IMR-90 (cell line): ENCODE results near the gene NTSR1. TPM values are rescaled to one million over a fixed set of nuclear protein-coding genes. Genes with fewer than 3 reads are reported as not detected.

Experiments
- ATAC-seq: fragments of 200-7000 bp; cut with Tn5 transposase; 2 replicates; pipeline ENCODE4 v1.9.1; 2020; ENCODE audit warnings: low read depth, mild to moderate bottlenecking, moderate library complexity
- BruUV-seq: library from RNA; stranded (reverse); fragments of 400-500 nt; replicated peaks from 2 replicates; lab custom pipeline; 2021; lab: Mats Ljungman, UMichigan
- CTCF ChIA-PET: fragments of 300-600 bp; formaldehyde crosslinking; extraction: SDS; loops from one replicate; lab custom pipeline; 2021; ENCODE audit warnings: antibody characterized with exemption; lab: Yijun Ruan, JAX
- POLR2A ChIA-PET: fragments of 300-600 bp; sonication (Branson Sonifier 250); formaldehyde crosslinking; loops from one replicate; lab custom pipeline; 2022; ENCODE audit warnings: antibody characterized with exemption; ENCODE audit not compliant: unreplicated experiment; lab: Charles Lee
- DNase-seq: peaks from one replicate; pipeline ENCODE4 v3.0.0; 2013
- H2AFZ ChIP-seq: replicated peaks from 2 replicates; pipeline ENCODE3; 2013; ENCODE audit warnings: low read length, mild to moderate bottlenecking; ENCODE audit not compliant: poor library complexity
- H2AK5ac ChIP-seq: 2 replicates; pipeline ENCODE4 v1.6.1; 2013; ENCODE audit warnings: low read depth, low read length, inconsistent platforms
- H2AK9ac ChIP-seq: replicated peaks from 2 replicates; pipeline ENCODE3; 2013; ENCODE audit warnings: mild to moderate bottlenecking, low read depth, low read length, moderate library complexity; ENCODE audit not compliant: poor library complexity
- H2BK120ac ChIP-seq: 2 replicates; pipeline ENCODE4 v1.6.1; 2013; ENCODE audit warnings: low read depth, low read length, inconsistent platforms
- H2BK15ac ChIP-seq: 3 replicates; pipeline ENCODE4 v1.6.1; 2013; ENCODE audit warnings: low read depth, low read length, inconsistent platforms
- H2BK20ac ChIP-seq: 2 replicates; pipeline ENCODE4 v1.6.1; 2013; ENCODE audit warnings: low read depth, mild to moderate bottlenecking, inconsistent platforms, low read length, moderate library complexity
- H2BK5ac ChIP-seq: 2 replicates; pipeline ENCODE4 v1.6.1; 2013; ENCODE audit warnings: mild to moderate bottlenecking, low read depth, low read length, inconsistent platforms; ENCODE audit not compliant: poor library complexity, severe bottlenecking
- H3K14ac ChIP-seq: replicated peaks from 2 replicates; pipeline ENCODE4 v1.6.1; 2013; ENCODE audit warnings: low read depth, low read length, inconsistent platforms
- H3K18ac ChIP-seq: 2 replicates; pipeline ENCODE4 v1.6.1; 2013; ENCODE audit warnings: low read depth, low read length, control low read depth
- H3K23ac ChIP-seq: 2 replicates; pipeline ENCODE4 v1.6.1; 2013; ENCODE audit warnings: low read depth, low read length, inconsistent platforms
- H3K27ac ChIP-seq: 2 replicates; pipeline ENCODE4 v1.5.1; 2013; ENCODE audit warnings: mild to moderate bottlenecking, control low read depth, low read length; ENCODE audit not compliant: insufficient read depth
- H3K27me3 ChIP-seq: 2 replicates; pipeline ENCODE4 v1.6.1; 2013; ENCODE audit warnings: low read length; ENCODE audit not compliant: control insufficient read depth, insufficient read depth
- H3K36me3 ChIP-seq: 2 replicates; pipeline ENCODE4 v1.6.1; 2013; ENCODE audit warnings: low read length, mixed read lengths; ENCODE audit not compliant: control insufficient read depth, insufficient read depth
- H3K4ac ChIP-seq: 2 replicates; pipeline ENCODE4 v1.6.1; 2013; ENCODE audit warnings: low read depth, low read length, inconsistent platforms
- H3K4me1 ChIP-seq: 2 replicates; pipeline ENCODE4 v1.6.1; 2013; ENCODE audit warnings: low read length, mixed read lengths; ENCODE audit not compliant: control insufficient read depth, insufficient read depth
- H3K4me2 ChIP-seq: 2 replicates; pipeline ENCODE4 v1.6.1; 2013; ENCODE audit warnings: low read depth, mild to moderate bottlenecking, control low read depth, low read length, moderate library complexity
- H3K4me3 ChIP-seq: 2 replicates; pipeline ENCODE4 v1.5.1; 2013; ENCODE audit warnings: low read depth, mild to moderate bottlenecking, control low read depth, low read length, moderate library complexity; ENCODE audit not compliant: insufficient read depth
- H3K56ac ChIP-seq: 2 replicates; pipeline ENCODE4 v1.6.1; 2013; ENCODE audit warnings: low read length, inconsistent platforms; ENCODE audit not compliant: insufficient read depth; ENCODE audit errors: extremely low read depth
- H3K79me1 ChIP-seq, 2 experiments: 2 replicates each; pipeline ENCODE4 v1.6.1; 2013; ENCODE audit warnings: low read length in 2 of 2, inconsistent platforms in 1 of 2, low read depth in 1 of 2
- H3K9ac ChIP-seq: 2 replicates; pipeline ENCODE4 v1.6.1; 2013; ENCODE audit warnings: low read depth, low read length, control low read depth
- H3K9me1 ChIP-seq: 2 replicates; pipeline ENCODE4 v1.6.1; 2013; ENCODE audit warnings: low read length, inconsistent platforms; ENCODE audit not compliant: insufficient read depth
- H3K9me3 ChIP-seq: 2 replicates; pipeline ENCODE4 v1.6.1; 2013; ENCODE audit warnings: low read length; ENCODE audit not compliant: control insufficient read depth, insufficient read depth
- H4K20me1 ChIP-seq: 2 replicates; pipeline ENCODE4 v1.6.1; 2013; ENCODE audit warnings: low read length, inconsistent platforms; ENCODE audit not compliant: insufficient read depth
- H4K5ac ChIP-seq: 2 replicates; pipeline ENCODE4 v1.6.1; 2013; ENCODE audit warnings: mild to moderate bottlenecking, low read depth, low read length, control low read depth
- H4K8ac ChIP-seq, 2 experiments: 2 replicates each; pipeline ENCODE4 v1.6.1; 2013; ENCODE audit warnings: low read depth in 2 of 2, low read length in 2 of 2, control low read depth in 1 of 2, inconsistent platforms in 1 of 2
- H4K91ac ChIP-seq: 2 replicates; pipeline ENCODE4 v1.6.1; 2013; ENCODE audit warnings: low read depth, low read length, inconsistent platforms; ENCODE audit not compliant: insufficient read depth
- CEBPB ChIP-seq: IDR thresholded peaks from 2 replicates; pipeline ENCODE4 v1.6.1; 2012; ENCODE audit warnings: low read depth, low read length, improper control_type of control experiment
- FOS ChIP-seq: fragments of 150-350 bp; IDR thresholded peaks from 2 replicates; pipeline ENCODE4 v1.6.1; 2016; ENCODE audit warnings: low read depth, low read length
- MAFK ChIP-seq: IDR thresholded peaks from 2 replicates; pipeline ENCODE4 v1.6.1; 2012; ENCODE audit warnings: low read depth, low read length, improper control_type of control experiment
- MAZ ChIP-seq: IDR thresholded peaks from 2 replicates; pipeline ENCODE4 v1.6.1; 2012; ENCODE audit warnings: low read depth, mild to moderate bottlenecking, low read length, improper control_type of control experiment, moderate library complexity, borderline replicate concordance
- MXI1 ChIP-seq: IDR thresholded peaks from 2 replicates; pipeline ENCODE4 v1.6.1; 2012; ENCODE audit warnings: low read depth, mild to moderate bottlenecking, low read length, moderate library complexity, borderline replicate concordance
- NFE2L2 ChIP-seq: fragments of 150-350 bp; IDR thresholded peaks from 2 replicates; pipeline ENCODE4 v1.6.1; 2016; ENCODE audit warnings: low read depth, mild to moderate bottlenecking, low read length
- POLR2A ChIP-seq: IDR thresholded peaks from 2 replicates; pipeline ENCODE4 v1.6.1; 2012; ENCODE audit warnings: mild to moderate bottlenecking, low read depth, low read length
- RAD21 ChIP-seq: IDR thresholded peaks from 2 replicates; pipeline ENCODE4 v1.6.1; 2012; ENCODE audit warnings: low read length, improper control_type of control experiment
- RCOR1 ChIP-seq: IDR thresholded peaks from 2 replicates; pipeline ENCODE4 v1.6.1; 2012; ENCODE audit warnings: mild to moderate bottlenecking, low read length, improper control_type of control experiment; ENCODE audit not compliant: insufficient replicate concordance
- RFX5 ChIP-seq: IDR thresholded peaks from 2 replicates; pipeline ENCODE4 v1.8.0; 2012; ENCODE audit warnings: low read depth, mild to moderate bottlenecking, low read length, moderate library complexity
- SMC3 ChIP-seq: fragments of 150-350 bp; IDR thresholded peaks from 2 replicates; pipeline ENCODE4 v1.6.1; 2016; ENCODE audit warnings: low read depth, mild to moderate bottlenecking, antibody characterized with exemption, low read length, moderate library complexity
- WGBS, 2 experiments: methylation state at CpG; one replicate each; pipeline versions ENCODE4 v1.1.5 to v1.1.7; 2013; ENCODE audit warnings: missing lambda C conversion rate in 2 of 2; ENCODE audit not compliant: insufficient read length in 1 of 2; ENCODE audit errors: extremely low coverage in 2 of 2; 5-methylcytosine and 5-hydroxymethylcytosine counted together
- dilution Hi-C: fragments of 300-500 bp; cut with HindIII; formaldehyde crosslinking; loops from one replicate; pipeline ENCODE4 v1.14.3; 2018; ENCODE audit warnings: low sequenced_read_pairs; ENCODE audit not compliant: unreplicated experiment
- in situ Hi-C: fragments of 300-500 bp; cut with MboI; formaldehyde crosslinking; loops from 3 replicates; pipeline ENCODE4 v1.14.3; 2019; ENCODE audit warnings: low sequenced_read_pairs, inconsistent platforms, mixed read lengths
- intact Hi-C: fragments of 100-400 bp; cut with micrococcal nuclease; formaldehyde crosslinking; loops from 2 replicates; pipeline ENCODE4 v1.10.0; 2022
- polyA plus RNA-seq, 3 experiments: library from polyadenylated mRNA; depleted of rRNA; stranded (reverse); fragments of >200 nt; gene quantifications; 2 replicates each; pipeline ENCODE4 v1.2.3, GENCODE V29; 2012; ENCODE audit warnings: low replicate concordance in 1 of 3
- total RNA-seq: library from RNA; depleted of rRNA; stranded (reverse); fragments of >200 nt; gene quantifications from 2 replicates; pipeline ENCODE4 v1.2.3, GENCODE V29; 2012
- TF ChIP-seq, protein P1 (sequence below): fragments of 150-350 bp; IDR thresholded peaks from 2 replicates; pipeline ENCODE4 v1.6.1; 2016; ENCODE audit warnings: low read depth, mild to moderate bottlenecking, low read length, moderate library complexity, borderline replicate concordance
- TF ChIP-seq, protein P2 (sequence below): fragments of 150-350 bp; IDR thresholded peaks from 2 replicates; pipeline ENCODE4 v1.6.1; 2017; ENCODE audit warnings: mild to moderate bottlenecking, antibody characterized with exemption, low read length, low read depth
- TF ChIP-seq, protein P3 (sequence below): conservative IDR thresholded peaks from 2 replicates; pipeline ENCODE4 v1.5.1; 2012; ENCODE audit warnings: mild to moderate bottlenecking, low read depth, low read length, improper control_type of control experiment

NTSR1 gene
- total and polyA plus RNA-seq, 2 of the 4 experiments (the other 2 are of a cell fraction), result 0.54 to 1.8 TPM

DNA sequence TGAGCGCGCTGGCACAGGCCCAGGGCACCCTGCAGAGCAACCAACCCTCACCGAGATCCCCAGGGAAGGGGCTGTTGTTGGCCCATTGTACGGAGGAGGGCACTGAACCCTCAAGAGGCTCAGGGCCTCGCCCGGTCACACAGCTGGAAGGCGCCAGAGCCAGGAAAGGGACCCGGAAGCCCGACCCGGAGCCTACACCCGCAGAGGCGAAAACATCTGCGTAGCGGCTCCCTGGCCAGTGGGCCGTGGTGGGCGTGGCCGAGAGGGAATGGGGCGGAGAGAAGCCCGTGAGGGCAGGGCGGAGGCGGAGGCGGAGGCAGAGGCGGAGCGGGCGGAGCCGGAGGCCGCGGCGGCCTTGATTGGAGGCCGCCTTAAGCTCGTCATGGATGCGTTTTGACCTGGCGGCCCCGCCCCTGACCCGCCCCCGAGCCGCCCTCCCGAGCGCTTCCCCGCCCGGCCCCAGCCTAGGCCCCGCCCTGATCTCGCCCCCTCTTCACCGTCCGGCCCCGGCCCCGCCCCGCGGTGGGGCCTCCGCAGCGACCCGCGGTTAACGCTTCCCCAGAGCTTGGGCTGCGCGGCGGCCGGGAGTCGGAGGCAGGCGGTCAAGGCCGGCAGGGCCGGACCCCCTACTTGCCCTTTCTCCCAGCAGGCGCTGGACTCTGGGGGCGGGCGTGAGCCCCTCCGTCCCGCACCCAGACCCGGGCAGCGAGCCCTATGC lies 85.5 kb downstream of the NTSR1 start:
- Histone ChIP-seq H3K56ac (no peak overlapping the region), H2BK120ac (peak overlapping the region; percentile 40), H3K18ac (peak overlapping the region; percentile 52), H3K4me2 (peak overlapping the region; percentile 93), H4K5ac (peak overlapping the region; percentile 92), H3K9ac (peak overlapping the region; percentile 72), H2AK5ac (peak overlapping the region; percentile 83), H3K9me3 (no peaks in the 10 kb centered on the region), H3K36me3 (peaks cover 12% of the 10 kb centered on the region; the same call in 1 of the 2 replicates), H2AFZ (peak overlapping the region; percentile 93), H3K23ac (peak overlapping the region; percentile 88), H3K9me1 (peaks cover 17% of the 10 kb centered on the region), H2BK20ac (peak overlapping the region; percentile 4; the same call in 1 of the 2 replicates), H3K27me3 (no peaks in the 10 kb centered on the region), H3K14ac (peak overlapping the region; percentile 68), H3K4me1 (peaks cover 25% of the 10 kb centered on the region), H4K20me1 (peaks cover 20% of the 10 kb centered on the region), H3K79me1 (peaks cover 11 to 19% of the 10 kb centered on the region in 2 experiments), H3K27ac (peak overlapping the region; percentile 83), H2BK5ac (peak overlapping the region; percentile 64), H3K4me3 (peak overlapping the region; percentile 62), H4K91ac (peak overlapping the region; percentile 67), H4K8ac (peak overlapping the region; percentile 94 to 97), H2BK15ac (peak overlapping the region; percentile 40; the same call in 2 of the 3 replicates), H3K4ac (peak overlapping the region; percentile 74), H2AK9ac (peak overlapping the region; percentile 80)
- BruUV-seq, result no TSS peak
- CTCF ChIA-PET, result no interaction called here
- in situ Hi-C loops (loop anchor here (5.0 kb wide), 1 partner anchor 127 kb away; no protein-coding TSS in a partner anchor), dilution Hi-C loops (no loop called here), intact Hi-C loops (loop anchor here (5.0 kb wide), 1 partner anchor 292 kb away; no protein-coding TSS in a partner anchor)
- 0% methylated on average over 6 of the region's 69 CpGs; no CpG with 5 or more reads in 1 of the 2 experiments for WGBS, 2 experiments
- POLR2A ChIA-PET, result interaction anchor here (0.5 to 0.6 kb wide), 4 partner anchors 37 to 130 kb away, joined by 3 to 8 read pairs (median 4); no protein-coding TSS in a partner anchor
- ATAC-seq (peak; percentile 88), DNase-seq (peak; percentile 95)
- no peak for TF ChIP-seq NFE2L2
- TF ChIP-seq MAFK, result no peak
- no peak for TF ChIP-seq RCOR1
- TF ChIP-seq, protein P1, sequence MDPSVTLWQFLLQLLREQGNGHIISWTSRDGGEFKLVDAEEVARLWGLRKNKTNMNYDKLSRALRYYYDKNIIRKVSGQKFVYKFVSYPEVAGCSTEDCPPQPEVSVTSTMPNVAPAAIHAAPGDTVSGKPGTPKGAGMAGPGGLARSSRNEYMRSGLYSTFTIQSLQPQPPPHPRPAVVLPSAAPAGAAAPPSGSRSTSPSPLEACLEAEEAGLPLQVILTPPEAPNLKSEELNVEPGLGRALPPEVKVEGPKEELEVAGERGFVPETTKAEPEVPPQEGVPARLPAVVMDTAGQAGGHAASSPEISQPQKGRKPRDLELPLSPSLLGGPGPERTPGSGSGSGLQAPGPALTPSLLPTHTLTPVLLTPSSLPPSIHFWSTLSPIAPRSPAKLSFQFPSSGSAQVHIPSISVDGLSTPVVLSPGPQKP, result no peak
- TF ChIP-seq, protein P2, sequence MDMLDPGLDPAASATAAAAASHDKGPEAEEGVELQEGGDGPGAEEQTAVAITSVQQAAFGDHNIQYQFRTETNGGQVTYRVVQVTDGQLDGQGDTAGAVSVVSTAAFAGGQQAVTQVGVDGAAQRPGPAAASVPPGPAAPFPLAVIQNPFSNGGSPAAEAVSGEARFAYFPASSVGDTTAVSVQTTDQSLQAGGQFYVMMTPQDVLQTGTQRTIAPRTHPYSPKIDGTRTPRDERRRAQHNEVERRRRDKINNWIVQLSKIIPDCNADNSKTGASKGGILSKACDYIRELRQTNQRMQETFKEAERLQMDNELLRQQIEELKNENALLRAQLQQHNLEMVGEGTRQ, result 0 out of 2 replicates have a peak, but pooled peaks have one; percentile 2
- no peak for TF ChIP-seq SMC3
- TF ChIP-seq MAZ, result peak; percentile 71; the same call in 1 of the 2 replicates
- TF ChIP-seq, protein P3, sequence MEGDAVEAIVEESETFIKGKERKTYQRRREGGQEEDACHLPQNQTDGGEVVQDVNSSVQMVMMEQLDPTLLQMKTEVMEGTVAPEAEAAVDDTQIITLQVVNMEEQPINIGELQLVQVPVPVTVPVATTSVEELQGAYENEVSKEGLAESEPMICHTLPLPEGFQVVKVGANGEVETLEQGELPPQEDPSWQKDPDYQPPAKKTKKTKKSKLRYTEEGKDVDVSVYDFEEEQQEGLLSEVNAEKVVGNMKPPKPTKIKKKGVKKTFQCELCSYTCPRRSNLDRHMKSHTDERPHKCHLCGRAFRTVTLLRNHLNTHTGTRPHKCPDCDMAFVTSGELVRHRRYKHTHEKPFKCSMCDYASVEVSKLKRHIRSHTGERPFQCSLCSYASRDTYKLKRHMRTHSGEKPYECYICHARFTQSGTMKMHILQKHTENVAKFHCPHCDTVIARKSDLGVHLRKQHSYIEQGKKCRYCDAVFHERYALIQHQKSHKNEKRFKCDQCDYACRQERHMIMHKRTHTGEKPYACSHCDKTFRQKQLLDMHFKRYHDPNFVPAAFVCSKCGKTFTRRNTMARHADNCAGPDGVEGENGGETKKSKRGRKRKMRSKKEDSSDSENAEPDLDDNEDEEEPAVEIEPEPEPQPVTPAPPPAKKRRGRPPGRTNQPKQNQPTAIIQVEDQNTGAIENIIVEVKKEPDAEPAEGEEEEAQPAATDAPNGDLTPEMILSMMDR, result no peak
- TF ChIP-seq POLR2A, result peak; percentile 85
- TF ChIP-seq RFX5, result no peak
- TF ChIP-seq CEBPB, result no peak
- no peak for TF ChIP-seq FOS
- TF ChIP-seq MXI1, result no peak
- no peak for TF ChIP-seq RAD21
